ENCODE measurements around the gene SMC3.

DNA sequence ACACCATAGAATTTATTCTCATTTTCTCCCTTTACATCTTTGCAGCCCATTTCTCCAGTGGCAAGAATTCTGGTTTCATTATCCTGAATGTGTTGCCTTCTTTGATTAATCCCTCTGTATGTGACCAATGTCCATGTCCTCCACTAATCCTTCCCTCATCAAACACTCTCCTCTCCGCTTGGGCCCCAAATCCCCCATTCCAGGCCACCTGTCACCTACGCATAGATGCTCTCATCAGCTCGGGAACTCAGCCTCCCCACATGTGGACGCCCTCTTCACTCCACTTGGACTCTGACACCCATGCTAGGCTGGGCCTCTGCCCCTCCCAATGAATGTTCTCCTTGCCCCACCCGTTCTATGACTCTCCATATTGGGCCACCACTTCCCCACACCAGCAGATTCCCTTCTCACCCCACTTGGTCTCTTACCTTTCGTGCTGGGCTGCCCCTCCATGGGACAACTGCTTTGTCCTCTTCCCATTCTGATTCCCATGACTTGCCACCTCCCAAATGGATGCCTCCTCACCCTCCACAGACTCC lies 57.9 kb downstream of the SMC3 start:
- no peak for TF ChIP-seq POLR2A (IDR thresholded peaks at IDR 0.05; ENCODE audit: low read length)
- no peak for TF ChIP-seq GATA1 (IDR thresholded peaks at IDR 0.05; ENCODE audit: low read depth, low read length)

Data from erythroblast (primary cell).